Immature natural killer cell (primary cell): ENCODE measurements around the gene TMEM129. TPM values are rescaled to one million over a fixed set of nuclear protein-coding genes. Genes with fewer than 3 reads are reported as not detected.

Source experiments
- DNase-seq, 3 donors: peaks; one replicate each; pipeline ENCODE4 v3.0.0; 2022; ENCODE audit warnings: mixed read lengths in 1 of 3
- H3K27ac Mint-ChIP-seq, 6 donors: one replicate each; pipeline ENCODE4 v1.8.0; 2020; ENCODE audit warnings: mixed read lengths in 6 of 6, mild to moderate bottlenecking in 5 of 6, inconsistent platforms in 4 of 6, moderate library complexity in 3 of 6
- H3K27me3 Mint-ChIP-seq, 3 donors: one replicate each; pipeline ENCODE4 v1.8.0; 2020 to 2021; ENCODE audit warnings: low read depth in 3 of 3, mild to moderate bottlenecking in 3 of 3, mixed read lengths in 3 of 3, moderate library complexity in 3 of 3, inconsistent platforms in 1 of 3
- H3K36me3 Mint-ChIP-seq, 3 donors: one replicate each; pipeline ENCODE4 v1.8.0; 2020; ENCODE audit warnings: mixed read lengths in 3 of 3, inconsistent platforms in 2 of 3, mild to moderate bottlenecking in 2 of 3
- H3K4me1 Mint-ChIP-seq, 2 donors: one replicate each; pipeline ENCODE4 v1.8.0; 2020; ENCODE audit warnings: inconsistent platforms in 2 of 2, mild to moderate bottlenecking in 2 of 2, mixed read lengths in 2 of 2, moderate library complexity in 1 of 2
- H3K4me3 Mint-ChIP-seq, 5 donors: one replicate each; pipeline ENCODE4 v1.8.0; 2020; ENCODE audit warnings: mild to moderate bottlenecking in 5 of 5, mixed read lengths in 5 of 5, inconsistent platforms in 3 of 5, moderate library complexity in 3 of 5
- H3K9me3 Mint-ChIP-seq, 6 donors: one replicate each; pipeline ENCODE4 v1.8.0; 2020; ENCODE audit warnings: mild to moderate bottlenecking in 6 of 6, mixed read lengths in 6 of 6, inconsistent platforms in 4 of 6, moderate library complexity in 3 of 6
- polyA plus RNA-seq, 3 donors: library from polyadenylated mRNA; unstranded; fragments of 300-500 nt; fragmentation: Illumina TruSeq; gene quantifications; one replicate each; pipeline ENCODE4 v1.2.3, GENCODE V29; 2021

Gene TMEM129
- polyA plus RNA-seq: 10 to 100 TPM; 25.5 to 37.9 (median 37.3) TPM

GRCh38 chr4:1721003-1721665 lies at the start of gene TMEM129, which contains the start of gene TACC3:
Gene TMEM129, minus strand, starts transcription at chr4:1721323. Its CDS starts 486 bp downstream, at chr4:1720837.
Gene TACC3, plus strand, starts transcription at chr4:1721521. Its CDS starts 1,901 bp downstream, at chr4:1723422.
- Mint-ChIP-seq H3K4me1 (peaks cover 34 to 49% of the 10 kb centered on the region in 2 donors), H3K36me3 (peaks cover 0 to 1% (median 0%) of the 10 kb centered on the region in 3 donors), H3K9me3 (peaks cover 0 to 2% (median 0%) of the 10 kb centered on the region in 6 donors), H3K27me3 (peaks cover 4 to 7% (median 6%) of the 10 kb centered on the region in 3 donors), H3K4me3 (peak within 1 kb of the TSS; percentile 82 to 89 (median 84)), H3K27ac (peak within 1 kb of the TSS; percentile 83 to 94 (median 92))
- DNase-seq: peak; percentile 92 to 93 (median 93)

- Mint-ChIP-seq H3K9me3 (no peaks in the 10 kb centered on the region), H3K4me1 (peaks cover 0 to 2% of the 10 kb centered on the region in 2 donors), H3K27ac (no peak overlapping the region), H3K27me3 (no peaks in the 10 kb centered on the region), H3K36me3 (no peaks in the 10 kb centered on the region), H3K4me3 (no peak overlapping the region)
- no peak for DNase-seq
Observed at GRCh38 chr4:1770791-1771231, 49.7 kb upstream of the TMEM129 start.

GRCh38 chr4:1770245-1770644 lies 49.1 kb upstream of the TMEM129 start:
- Mint-ChIP-seq H3K4me1 (peaks cover 0 to 2% of the 10 kb centered on the region in 2 donors), H3K9me3 (no peaks in the 10 kb centered on the region)

GRCh38 chr4:1769692-1770091 lies 48.6 kb upstream of the TMEM129 start:
- H3K4me1 Mint-ChIP-seq: peaks cover 0 to 2% of the 10 kb centered on the region in 2 donors
- no peak overlapping the region for H3K4me3 Mint-ChIP-seq
- no peak overlapping the region for H3K27ac Mint-ChIP-seq
- no peak for DNase-seq
- H3K9me3 Mint-ChIP-seq: no peaks in the 10 kb centered on the region
- no peaks in the 10 kb centered on the region for H3K36me3 Mint-ChIP-seq
- no peaks in the 10 kb centered on the region for H3K27me3 Mint-ChIP-seq

More at GRCh38 chr4:1770245-1770644, 49.1 kb upstream of the TMEM129 start:
- H3K27me3 Mint-ChIP-seq: no peaks in the 10 kb centered on the region
- H3K27ac Mint-ChIP-seq: no peak overlapping the region
- H3K4me3 Mint-ChIP-seq: no peak overlapping the region
- DNase-seq: no peak
- H3K36me3 Mint-ChIP-seq: no peaks in the 10 kb centered on the region

GRCh38 chr4:1768367-1769034 lies 47.4 kb upstream of the TMEM129 start:
- H3K4me3 Mint-ChIP-seq: peak overlapping the region; percentile 30 to 59 (median 53)
- H3K9me3 Mint-ChIP-seq: no peaks in the 10 kb centered on the region
- H3K4me1 Mint-ChIP-seq: peaks cover 0 to 2% of the 10 kb centered on the region in 2 donors
- H3K27me3 Mint-ChIP-seq: peaks cover 0 to 2% (median 0%) of the 10 kb centered on the region in 3 donors
- H3K36me3 Mint-ChIP-seq: no peaks in the 10 kb centered on the region
- no peak overlapping the region for H3K27ac Mint-ChIP-seq
- DNase-seq: no peak

GRCh38 chr4:1767770-1768366 lies 46.7 kb upstream of the TMEM129 start:
- Mint-ChIP-seq H3K9me3 (no peaks in the 10 kb centered on the region), H3K27ac (no peak overlapping the region), H3K4me1 (peaks cover 0 to 2% of the 10 kb centered on the region in 2 donors), H3K36me3 (no peaks in the 10 kb centered on the region), H3K4me3 (peak overlapping the region in 3 of 5 donors; percentile 8 to 30 (median 21)), H3K27me3 (peaks cover 0 to 2% (median 0%) of the 10 kb centered on the region in 3 donors)
- DNase-seq: no peak

- Mint-ChIP-seq H3K4me1 (peaks cover 0 to 2% of the 10 kb centered on the region in 2 donors), H3K9me3 (no peaks in the 10 kb centered on the region), H3K4me3 (no peak overlapping the region), H3K27ac (no peak overlapping the region), H3K36me3 (no peaks in the 10 kb centered on the region), H3K27me3 (peaks cover 0 to 2% (median 0%) of the 10 kb centered on the region in 3 donors)
- no peak for DNase-seq
Observed at GRCh38 chr4:1767061-1767769, 46.1 kb upstream of the TMEM129 start.

GRCh38 chr4:1766106-1767060 lies 45.3 kb upstream of the TMEM129 start:
- Mint-ChIP-seq H3K27ac (no peak overlapping the region), H3K4me1 (peaks cover 0 to 2% of the 10 kb centered on the region in 2 donors), H3K9me3 (no peaks in the 10 kb centered on the region), H3K27me3 (peaks cover 0 to 3% (median 0%) of the 10 kb centered on the region in 3 donors), H3K4me3 (no peak overlapping the region), H3K36me3 (no peaks in the 10 kb centered on the region)
- DNase-seq: no peak

- H3K27me3 Mint-ChIP-seq: peaks cover 0 to 3% (median 0%) of the 10 kb centered on the region in 3 donors
- no peaks in the 10 kb centered on the region for H3K9me3 Mint-ChIP-seq
- no peak for DNase-seq
- no peak overlapping the region for H3K27ac Mint-ChIP-seq
- peaks cover 0 to 2% of the 10 kb centered on the region in 2 donors for H3K4me1 Mint-ChIP-seq
- no peak overlapping the region for H3K4me3 Mint-ChIP-seq
- H3K36me3 Mint-ChIP-seq: no peaks in the 10 kb centered on the region
Observed at GRCh38 chr4:1765409-1766072, 44.4 kb upstream of the TMEM129 start.

GRCh38 chr4:1764670-1765069 lies 43.5 kb upstream of the TMEM129 start:
- no peaks in the 10 kb centered on the region for H3K36me3 Mint-ChIP-seq
- DNase-seq: no peak
- H3K9me3 Mint-ChIP-seq: no peaks in the 10 kb centered on the region
- H3K4me1 Mint-ChIP-seq: peaks cover 0 to 2% of the 10 kb centered on the region in 2 donors
- H3K4me3 Mint-ChIP-seq: no peak overlapping the region
- H3K27ac Mint-ChIP-seq: no peak overlapping the region
- peaks cover 0 to 3% (median 0%) of the 10 kb centered on the region in 3 donors for H3K27me3 Mint-ChIP-seq

GRCh38 chr4:1763550-1764080 lies 42.5 kb upstream of the TMEM129 start:
- DNase-seq: no peak
- H3K4me3 Mint-ChIP-seq: no peak overlapping the region
- no peaks in the 10 kb centered on the region for H3K36me3 Mint-ChIP-seq
- no peaks in the 10 kb centered on the region for H3K9me3 Mint-ChIP-seq
- peaks cover 0 to 3% (median 0%) of the 10 kb centered on the region in 3 donors for H3K27me3 Mint-ChIP-seq
- H3K27ac Mint-ChIP-seq: no peak overlapping the region
- H3K4me1 Mint-ChIP-seq: peaks cover 0 to 2% of the 10 kb centered on the region in 2 donors

- no peak for DNase-seq
- no peak overlapping the region for H3K27ac Mint-ChIP-seq
- H3K27me3 Mint-ChIP-seq: peaks cover 0 to 3% (median 0%) of the 10 kb centered on the region in 3 donors
- H3K36me3 Mint-ChIP-seq: no peaks in the 10 kb centered on the region
- no peaks in the 10 kb centered on the region for H3K9me3 Mint-ChIP-seq
- H3K4me3 Mint-ChIP-seq: no peak overlapping the region
- no peaks in the 10 kb centered on the region for H3K4me1 Mint-ChIP-seq
Observed at GRCh38 chr4:1763070-1763549, 42.0 kb upstream of the TMEM129 start.
